ENCODE results near the gene SLC6A20. TPM values are rescaled to one million over a fixed set of nuclear protein-coding genes. Genes with fewer than 3 reads are reported as not detected.

The SLC6A20 gene
- polyA plus RNA-seq, 1 donor (not counting 4 experiments of a cell fraction or from before 2014, with no cell fraction given) = 0.34 TPM

DNA sequence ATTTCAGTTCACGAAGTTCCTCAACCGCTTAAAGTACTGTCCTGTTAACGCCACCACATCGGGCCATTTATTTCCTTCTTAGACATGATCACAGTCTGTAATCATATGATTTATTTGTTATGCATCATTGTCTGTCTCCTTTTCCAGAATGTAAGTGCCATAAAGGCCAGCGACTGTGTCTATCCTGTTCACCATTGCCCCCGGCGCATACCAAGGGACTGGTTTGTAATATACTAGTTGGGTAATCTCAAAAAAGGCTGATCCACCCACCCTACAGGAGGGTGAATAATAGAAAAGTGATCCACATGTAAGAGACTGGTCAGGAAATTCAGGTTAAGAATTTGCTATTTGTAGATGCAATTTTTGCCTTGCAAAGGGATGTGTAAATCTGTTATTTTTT, 41.9 kb downstream of the SLC6A20 start:
- Histone ChIP-seq H4K20me1 (ENCODE audit: control insufficient read depth, extremely low read depth, insufficient read depth, low read length) (no peaks in the 10 kb centered on the region), H3K9ac (ENCODE audit: control insufficient read depth, extremely low read depth, insufficient read depth, low read length) (no peak overlapping the region), H2AFZ (ENCODE audit: control insufficient read depth, low read length) (no peak overlapping the region), H3K9me1 (ENCODE audit: control insufficient read depth, extremely low read depth, insufficient read depth, low read length) (no peaks in the 10 kb centered on the region), H3K9me3 (ENCODE audit: control insufficient read depth, low read depth, low read length) (no peaks in the 10 kb centered on the region), H3K4me1 (ENCODE audit: control insufficient read depth, extremely low read depth, insufficient read depth, low read length) (no peaks in the 10 kb centered on the region), H3K27ac (ENCODE audit: control insufficient read depth, insufficient read depth, low read length) (no peak overlapping the region), H3K4me2 (ENCODE audit: control insufficient read depth, extremely low read depth, insufficient read depth, low read depth, low read length) (no peak overlapping the region), H3K4me3 (ENCODE audit: control insufficient read depth in 2 of 3, extremely low read depth in 1 of 3, insufficient read depth in 2 of 3, low read depth in 1 of 3, low read length in 3 of 3) (no peak overlapping the region), H3K36me3 (ENCODE audit: control insufficient read depth in 2 of 2, extremely low read depth in 1 of 2, insufficient read depth in 2 of 2, low read length in 2 of 2) (no peaks in the 10 kb centered on the region), H3K79me2 (ENCODE audit: control insufficient read depth, insufficient read depth, low read length) (no peaks in the 10 kb centered on the region), H3K27me3 (ENCODE audit: control insufficient read depth, extremely low read depth, insufficient read depth, low read length) (no peaks in the 10 kb centered on the region)
- TF ChIP-seq, protein P1, sequence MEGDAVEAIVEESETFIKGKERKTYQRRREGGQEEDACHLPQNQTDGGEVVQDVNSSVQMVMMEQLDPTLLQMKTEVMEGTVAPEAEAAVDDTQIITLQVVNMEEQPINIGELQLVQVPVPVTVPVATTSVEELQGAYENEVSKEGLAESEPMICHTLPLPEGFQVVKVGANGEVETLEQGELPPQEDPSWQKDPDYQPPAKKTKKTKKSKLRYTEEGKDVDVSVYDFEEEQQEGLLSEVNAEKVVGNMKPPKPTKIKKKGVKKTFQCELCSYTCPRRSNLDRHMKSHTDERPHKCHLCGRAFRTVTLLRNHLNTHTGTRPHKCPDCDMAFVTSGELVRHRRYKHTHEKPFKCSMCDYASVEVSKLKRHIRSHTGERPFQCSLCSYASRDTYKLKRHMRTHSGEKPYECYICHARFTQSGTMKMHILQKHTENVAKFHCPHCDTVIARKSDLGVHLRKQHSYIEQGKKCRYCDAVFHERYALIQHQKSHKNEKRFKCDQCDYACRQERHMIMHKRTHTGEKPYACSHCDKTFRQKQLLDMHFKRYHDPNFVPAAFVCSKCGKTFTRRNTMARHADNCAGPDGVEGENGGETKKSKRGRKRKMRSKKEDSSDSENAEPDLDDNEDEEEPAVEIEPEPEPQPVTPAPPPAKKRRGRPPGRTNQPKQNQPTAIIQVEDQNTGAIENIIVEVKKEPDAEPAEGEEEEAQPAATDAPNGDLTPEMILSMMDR (optimal IDR thresholded peaks at IDR 0.05 in 1 of 3, IDR thresholded peaks at IDR 0.05 in 1 of 3, conservative IDR thresholded peaks at IDR 0.05 in 1 of 3; ENCODE audit: extremely low read depth in 1 of 3, insufficient read depth in 2 of 3, low read length in 3 of 3) = no peak
- TF ChIP-seq EZH2 (IDR thresholded peaks at IDR 0.05; ENCODE audit: low read length) = no peak
- DNase-seq (ENCODE audit: low read depth, low spot score) (no peak), FAIRE-seq (no peak)
- dilution Hi-C loops (cut with MboI; ENCODE audit: extremely low pct_ligation_motif_present, low sequenced_read_pairs) = no loop called here

DNA sequence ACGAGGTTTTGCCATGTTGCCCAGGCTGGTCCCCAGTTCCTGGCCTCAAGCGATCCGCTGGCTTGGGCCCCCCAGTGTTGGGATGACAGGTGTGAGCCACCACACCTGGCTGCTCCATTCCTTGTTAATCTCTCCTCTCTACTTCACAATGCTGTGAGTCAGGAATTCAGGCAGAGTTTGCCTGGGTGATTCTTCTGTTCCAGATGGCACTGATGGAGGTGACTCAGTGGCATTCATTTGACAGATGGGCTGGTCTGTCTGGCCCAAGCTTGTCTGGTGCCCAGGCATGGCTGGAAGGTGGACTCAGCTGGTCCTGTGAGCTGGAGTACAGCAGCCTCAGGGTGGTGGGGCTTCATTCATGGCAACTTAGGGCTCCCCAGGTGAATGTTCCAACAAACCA, 43.2 kb downstream of the SLC6A20 start:
- H3K9me1 ChIP-seq (ENCODE audit: control insufficient read depth, extremely low read depth, insufficient read depth, low read length) = no peaks in the 10 kb centered on the region
- no peaks in the 10 kb centered on the region for H4K20me1 ChIP-seq (ENCODE audit: control insufficient read depth, extremely low read depth, insufficient read depth, low read length)
- dilution Hi-C loops (cut with MboI; ENCODE audit: extremely low pct_ligation_motif_present, low sequenced_read_pairs) = no loop called here
- no peak overlapping the region for H3K27ac ChIP-seq (ENCODE audit: control insufficient read depth, insufficient read depth, low read length)
- H3K27me3 ChIP-seq (ENCODE audit: control insufficient read depth, extremely low read depth, insufficient read depth, low read length) = no peaks in the 10 kb centered on the region
- H3K4me2 ChIP-seq (ENCODE audit: control insufficient read depth, extremely low read depth, insufficient read depth, low read depth, low read length) = no peak overlapping the region
- H3K4me1 ChIP-seq (ENCODE audit: control insufficient read depth, extremely low read depth, insufficient read depth, low read length) = peaks cover 2% of the 10 kb centered on the region
- H3K4me3 ChIP-seq (ENCODE audit: control insufficient read depth in 2 of 3, extremely low read depth in 1 of 3, insufficient read depth in 2 of 3, low read depth in 1 of 3, low read length in 3 of 3) = no peak overlapping the region
- H3K79me2 ChIP-seq (ENCODE audit: control insufficient read depth, insufficient read depth, low read length) = no peaks in the 10 kb centered on the region
- H3K9me3 ChIP-seq (ENCODE audit: control insufficient read depth, low read depth, low read length) = no peaks in the 10 kb centered on the region
- no peak overlapping the region for H3K9ac ChIP-seq (ENCODE audit: control insufficient read depth, extremely low read depth, insufficient read depth, low read length)
- H3K36me3 ChIP-seq (ENCODE audit: control insufficient read depth in 2 of 2, extremely low read depth in 1 of 2, insufficient read depth in 2 of 2, low read length in 2 of 2) = no peaks in the 10 kb centered on the region
- TF ChIP-seq, protein P1 (optimal IDR thresholded peaks at IDR 0.05 in 1 of 3, IDR thresholded peaks at IDR 0.05 in 1 of 3, conservative IDR thresholded peaks at IDR 0.05 in 1 of 3; ENCODE audit: extremely low read depth in 1 of 3, insufficient read depth in 2 of 3, low read length in 3 of 3) = no peak
- TF ChIP-seq EZH2 (IDR thresholded peaks at IDR 0.05; ENCODE audit: low read length) = no peak
- FAIRE-seq (no peak), DNase-seq (ENCODE audit: low read depth, low spot score) (peak; percentile 5)
- no peak overlapping the region for H2AFZ ChIP-seq (ENCODE audit: control insufficient read depth, low read length)

Data from keratinocyte (primary cell).